GM19438 (cell line): Measurements from ENCODE around the gene TLR3.
"Not testable (repeated sequence)": the region's sequence is repeated elsewhere in the genome, so short reads cannot be mapped to it uniquely, and the experiment has no call there.

Experiments
- ATAC-seq: cut with Tn5 transposase; IDR thresholded peaks from one replicate; pipeline ENCODE4 v1.9.1; 2021; ENCODE audit warnings: low read depth; ENCODE audit not compliant: unreplicated experiment

Gene TLR3

GRCh38 chr4:186068581-186069348, at the start of gene TLR3:
TSS of gene TLR3 (plus strand) at chr4:186069156. CDS start at chr4:186076620, 7,464 bp downstream.
- no peak for ATAC-seq

- no peak for ATAC-seq
These were observed 49.7 kb upstream of the TLR3 start for GRCh38 chr4:186019269-186019668.

- ATAC-seq, result no peak
These were observed 48.7 kb upstream of the TLR3 start for GRCh38 chr4:186020106-186020792.

- no peak for ATAC-seq
These were observed 48.1 kb upstream of the TLR3 start for GRCh38 chr4:186020793-186021407.

GRCh38 chr4:186021461-186022167, 47.3 kb upstream of the TLR3 start:
- no peak for ATAC-seq

- no peak for ATAC-seq
These were observed 45.0 kb upstream of the TLR3 start for GRCh38 chr4:186023975-186024374.

GRCh38 chr4:186024637-186025407, 44.1 kb upstream of the TLR3 start:
- no peak for ATAC-seq

- ATAC-seq, result no peak
These were observed 43.6 kb upstream of the TLR3 start for GRCh38 chr4:186025408-186025690.

- no peak for ATAC-seq
These were observed 41.6 kb upstream of the TLR3 start for GRCh38 chr4:186027405-186027804.

- ATAC-seq, result no peak
These were observed 39.2 kb upstream of the TLR3 start for GRCh38 chr4:186029571-186030398.

GRCh38 chr4:186030399-186030775, 38.6 kb upstream of the TLR3 start:
- no peak for ATAC-seq

- ATAC-seq, result no peak
These were observed 38.2 kb upstream of the TLR3 start for GRCh38 chr4:186030795-186031194.

GRCh38 chr4:186032259-186032658, 36.7 kb upstream of the TLR3 start:
- no peak for ATAC-seq

- no peak for ATAC-seq
These were observed 35.9 kb upstream of the TLR3 start for GRCh38 chr4:186033027-186033426.

GRCh38 chr4:186034613-186035012, 34.3 kb upstream of the TLR3 start:
- ATAC-seq, result not testable (repeated sequence)

- no peak for ATAC-seq
These were observed 31.9 kb upstream of the TLR3 start for GRCh38 chr4:186036976-186037581.

GRCh38 chr4:186037692-186038658, 31.0 kb upstream of the TLR3 start:
- ATAC-seq, result no peak

- no peak for ATAC-seq
These were observed 29.3 kb upstream of the TLR3 start for GRCh38 chr4:186039697-186040096.
